Body of pancreas (tissue), 4 donors: ENCODE data around the gene ST3GAL3.

Source experiments
- POLR2A ChIP-seq, 3 donors: fragments of 450-650 bp; IDR thresholded peaks; one replicate each; pipeline ENCODE4 v1.6.1; 2016; ENCODE audit warnings: antibody characterized with exemption in 3 of 3, mild to moderate bottlenecking in 2 of 3
- TF ChIP-seq, protein P1 (sequence below), 7 experiments: fragments of 450-650 bp in 4 of 7; fragments of 200-600 bp in 3 of 7; sonication (generic) in 3 of 7; IDR thresholded peaks; one replicate each; pipeline ENCODE4 v1.5.1; 2016 to 2019; ENCODE audit warnings: antibody characterized with exemption in 7 of 7

DNA sequence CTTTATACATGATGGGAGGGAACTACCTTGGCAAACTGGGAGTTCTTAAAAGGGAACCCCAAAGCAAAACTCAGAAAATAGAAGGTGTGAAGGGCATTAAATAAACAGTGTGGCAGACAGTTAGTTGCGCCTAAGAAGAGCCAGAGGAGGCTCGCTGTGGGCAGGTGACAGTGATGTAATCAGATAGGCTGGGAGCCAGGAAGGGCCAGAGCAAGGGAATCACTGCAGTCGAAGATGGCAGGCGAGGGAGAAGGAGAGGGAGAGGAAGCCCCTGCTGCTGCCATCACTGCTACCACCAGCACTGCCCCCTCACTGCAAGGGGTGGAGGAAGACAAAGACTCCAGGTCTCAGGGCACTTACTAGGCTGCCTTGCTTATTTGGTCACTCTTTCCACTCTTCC, 97.2 kb downstream of the ST3GAL3 start:
- TF ChIP-seq, protein P1, sequence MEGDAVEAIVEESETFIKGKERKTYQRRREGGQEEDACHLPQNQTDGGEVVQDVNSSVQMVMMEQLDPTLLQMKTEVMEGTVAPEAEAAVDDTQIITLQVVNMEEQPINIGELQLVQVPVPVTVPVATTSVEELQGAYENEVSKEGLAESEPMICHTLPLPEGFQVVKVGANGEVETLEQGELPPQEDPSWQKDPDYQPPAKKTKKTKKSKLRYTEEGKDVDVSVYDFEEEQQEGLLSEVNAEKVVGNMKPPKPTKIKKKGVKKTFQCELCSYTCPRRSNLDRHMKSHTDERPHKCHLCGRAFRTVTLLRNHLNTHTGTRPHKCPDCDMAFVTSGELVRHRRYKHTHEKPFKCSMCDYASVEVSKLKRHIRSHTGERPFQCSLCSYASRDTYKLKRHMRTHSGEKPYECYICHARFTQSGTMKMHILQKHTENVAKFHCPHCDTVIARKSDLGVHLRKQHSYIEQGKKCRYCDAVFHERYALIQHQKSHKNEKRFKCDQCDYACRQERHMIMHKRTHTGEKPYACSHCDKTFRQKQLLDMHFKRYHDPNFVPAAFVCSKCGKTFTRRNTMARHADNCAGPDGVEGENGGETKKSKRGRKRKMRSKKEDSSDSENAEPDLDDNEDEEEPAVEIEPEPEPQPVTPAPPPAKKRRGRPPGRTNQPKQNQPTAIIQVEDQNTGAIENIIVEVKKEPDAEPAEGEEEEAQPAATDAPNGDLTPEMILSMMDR (IDR thresholded peaks at IDR 0.05), result no peak
- no peak for TF ChIP-seq POLR2A (IDR thresholded peaks at IDR 0.05)
